Neural cell (in vitro differentiated cells): ENCODE data around the gene DLK2. TPM values are rescaled to one million over a fixed set of nuclear protein-coding genes. Genes with fewer than 3 reads are reported as not detected.

ENCODE experiments used
- H2AFZ ChIP-seq: fragments of 200-600, 300-800 bp; sonication (generic), shearing (Covaris generic); 2 replicates; pipeline ENCODE4 v1.6.0; 2014; ENCODE audit warnings: low read depth, mild to moderate bottlenecking, antibody characterized with exemption, low read length, moderate library complexity
- H3F3A ChIP-seq: fragments of 200-600 bp; shearing (Covaris generic); 2 replicates; pipeline ENCODE4 v1.6.1; 2016; ENCODE audit warnings: mild to moderate bottlenecking, moderate library complexity, mixed read lengths, antibody characterized with exemption, low read length; ENCODE audit not compliant: insufficient read depth, poor library complexity, severe bottlenecking
- H3K27ac ChIP-seq: fragments of 200-600, 300-800 bp; sonication (generic), shearing (Covaris generic); 2 replicates; pipeline ENCODE4 v1.5.1; 2014; ENCODE audit warnings: mild to moderate bottlenecking, low read length, moderate library complexity
- H3K27me3 ChIP-seq: fragments of 300-800, 200-600 bp; sonication (generic), shearing (Covaris generic); 2 replicates; pipeline ENCODE4 v1.6.0; 2014; ENCODE audit warnings: mild to moderate bottlenecking, low read depth, low read length, moderate library complexity; ENCODE audit not compliant: insufficient read depth
- H3K36me3 ChIP-seq: fragments of 300-800, 200-600 bp; sonication (generic), shearing (Covaris generic); 2 replicates; pipeline ENCODE4 v1.5.1; 2014; ENCODE audit warnings: mild to moderate bottlenecking, antibody characterized with exemption, low read length, moderate library complexity; ENCODE audit not compliant: insufficient read depth
- H3K4me2 ChIP-seq: fragments of 300-800, 200-600 bp; sonication (generic), shearing (Covaris generic); 2 replicates; pipeline ENCODE4 v1.6.0; 2014; ENCODE audit warnings: mild to moderate bottlenecking, low read length
- H3K4me3 ChIP-seq: fragments of 300-800, 200-600 bp; sonication (generic), shearing (Covaris generic); 2 replicates; pipeline ENCODE4 v1.5.1; 2014; ENCODE audit warnings: mild to moderate bottlenecking, low read length, moderate library complexity
- H3K79me2 ChIP-seq: fragments of 200-600 bp; shearing (Covaris generic); replicated peaks from 2 replicates; pipeline ENCODE4 v1.6.0; 2014; ENCODE audit warnings: mild to moderate bottlenecking, low read length, moderate library complexity; ENCODE audit not compliant: insufficient read depth
- H3K9ac ChIP-seq: fragments of 300-800, 200-600 bp; sonication (generic), shearing (Covaris generic); 2 replicates; pipeline ENCODE4 v1.6.1; 2016; ENCODE audit warnings: mild to moderate bottlenecking, low read length, mixed read lengths
- H3K9me2 ChIP-seq: fragments of 200-600 bp; shearing (Covaris generic); 2 replicates; pipeline ENCODE4 v1.6.1; 2016; ENCODE audit warnings: mild to moderate bottlenecking, low read length, mixed read lengths; ENCODE audit not compliant: insufficient read depth
- H3K9me3 ChIP-seq: fragments of 200-600, 300-800 bp; sonication (generic), shearing (Covaris generic); 2 replicates; pipeline ENCODE4 v1.6.1; 2016; ENCODE audit warnings: mild to moderate bottlenecking, mixed run types, low read length, moderate library complexity, mixed read lengths
- H4K20me1 ChIP-seq: fragments of 200-600 bp; shearing (Covaris generic); 2 replicates; pipeline ENCODE4 v1.6.1; 2016; ENCODE audit warnings: mild to moderate bottlenecking, mixed run types; ENCODE audit not compliant: insufficient read depth
- EP300 ChIP-seq: fragments of 450-650 bp; conservative IDR thresholded peaks from 2 replicates; pipeline ENCODE4 v1.6.1; 2014; ENCODE audit warnings: antibody characterized with exemption, mild to moderate bottlenecking, moderate library complexity; ENCODE audit not compliant: poor library complexity, severe bottlenecking
- EZH2 ChIP-seq: fragments of 200-600, 300-800 bp; shearing (Covaris generic), sonication (generic); IDR thresholded peaks from 2 replicates; pipeline ENCODE4 v1.6.1; 2014; ENCODE audit warnings: antibody characterized with exemption, low read length, borderline replicate concordance, mild to moderate bottlenecking; ENCODE audit not compliant: insufficient read depth, poor library complexity, severe bottlenecking
- MXI1 ChIP-seq: fragments of 450-650 bp; conservative IDR thresholded peaks from 2 replicates; pipeline ENCODE4 v1.6.1; 2014; ENCODE audit warnings: antibody characterized with exemption, mild to moderate bottlenecking; ENCODE audit not compliant: poor library complexity, severe bottlenecking
- POLR2AphosphoS5 ChIP-seq: IDR thresholded peaks from 2 replicates; pipeline ENCODE4 v1.6.1; 2012
- RAD21 ChIP-seq: fragments of 450-650 bp; conservative IDR thresholded peaks from 2 replicates; pipeline ENCODE4 v1.6.1; 2014; ENCODE audit warnings: antibody characterized with exemption, mild to moderate bottlenecking, moderate library complexity
- REST ChIP-seq: IDR thresholded peaks from 2 replicates; pipeline ENCODE4 v1.6.1; 2012; ENCODE audit warnings: borderline replicate concordance
- SMC3 ChIP-seq: fragments of 450-650 bp; conservative IDR thresholded peaks from 2 replicates; pipeline ENCODE4 v1.6.1; 2014; ENCODE audit warnings: antibody characterized with exemption, mild to moderate bottlenecking, moderate library complexity; ENCODE audit not compliant: poor library complexity
- TAF1 ChIP-seq: IDR thresholded peaks from 2 replicates; pipeline ENCODE4 v1.6.1; 2012; ENCODE audit warnings: low read depth
- polyA minus RNA-seq: library from RNA; depleted of rRNA, polyadenylated mRNA; stranded (reverse); fragments of >200 nt; gene quantifications from 2 replicates; pipeline ENCODE4 v1.2.3, GENCODE V29; 2014
- polyA plus RNA-seq: library from polyadenylated mRNA; depleted of rRNA; stranded (reverse); fragments of >200 nt; gene quantifications from 2 replicates; pipeline ENCODE4 v1.2.3, GENCODE V29; 2014
- TF ChIP-seq, protein P1 (sequence below): fragments of 450-650 bp; IDR thresholded peaks from 2 replicates; pipeline ENCODE4 v1.5.1; 2014; ENCODE audit warnings: antibody characterized with exemption, mild to moderate bottlenecking, moderate library complexity; ENCODE audit not compliant: poor library complexity, severe bottlenecking

DLK2 gene, protein sequence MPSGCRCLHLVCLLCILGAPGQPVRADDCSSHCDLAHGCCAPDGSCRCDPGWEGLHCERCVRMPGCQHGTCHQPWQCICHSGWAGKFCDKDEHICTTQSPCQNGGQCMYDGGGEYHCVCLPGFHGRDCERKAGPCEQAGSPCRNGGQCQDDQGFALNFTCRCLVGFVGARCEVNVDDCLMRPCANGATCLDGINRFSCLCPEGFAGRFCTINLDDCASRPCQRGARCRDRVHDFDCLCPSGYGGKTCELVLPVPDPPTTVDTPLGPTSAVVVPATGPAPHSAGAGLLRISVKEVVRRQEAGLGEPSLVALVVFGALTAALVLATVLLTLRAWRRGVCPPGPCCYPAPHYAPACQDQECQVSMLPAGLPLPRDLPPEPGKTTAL
- polyA plus RNA-seq, result 17.2 and 19.8 TPM in 2 replicates
- polyA minus RNA-seq, result 12.8 and 15.3 TPM in 2 replicates

- no peaks in the 10 kb centered on the region for H3K9me3 ChIP-seq
- H4K20me1 ChIP-seq, result no peaks in the 10 kb centered on the region
- peak within 1 kb of the TSS; percentile 69 for H3K27ac ChIP-seq
- H3K79me2 ChIP-seq, result no peaks in the 10 kb centered on the region
- no peaks in the 10 kb centered on the region for H3K36me3 ChIP-seq
- no peaks in the 10 kb centered on the region for H3F3A ChIP-seq
- H3K9ac ChIP-seq, result peak within 1 kb of the TSS; percentile 84
- H3K4me2 ChIP-seq, result peak within 1 kb of the TSS; percentile 73
- peak within 1 kb of the TSS; percentile 54 for H2AFZ ChIP-seq
- TF ChIP-seq EZH2 (no peak), SMC3 (peak; percentile 9), REST (peak; percentile 29), EP300 (no peak), MXI1 (peak; percentile 61), TAF1 (no peak), POLR2AphosphoS5 (peak; percentile 49), RAD21 (no peak)
- TF ChIP-seq, protein P1, sequence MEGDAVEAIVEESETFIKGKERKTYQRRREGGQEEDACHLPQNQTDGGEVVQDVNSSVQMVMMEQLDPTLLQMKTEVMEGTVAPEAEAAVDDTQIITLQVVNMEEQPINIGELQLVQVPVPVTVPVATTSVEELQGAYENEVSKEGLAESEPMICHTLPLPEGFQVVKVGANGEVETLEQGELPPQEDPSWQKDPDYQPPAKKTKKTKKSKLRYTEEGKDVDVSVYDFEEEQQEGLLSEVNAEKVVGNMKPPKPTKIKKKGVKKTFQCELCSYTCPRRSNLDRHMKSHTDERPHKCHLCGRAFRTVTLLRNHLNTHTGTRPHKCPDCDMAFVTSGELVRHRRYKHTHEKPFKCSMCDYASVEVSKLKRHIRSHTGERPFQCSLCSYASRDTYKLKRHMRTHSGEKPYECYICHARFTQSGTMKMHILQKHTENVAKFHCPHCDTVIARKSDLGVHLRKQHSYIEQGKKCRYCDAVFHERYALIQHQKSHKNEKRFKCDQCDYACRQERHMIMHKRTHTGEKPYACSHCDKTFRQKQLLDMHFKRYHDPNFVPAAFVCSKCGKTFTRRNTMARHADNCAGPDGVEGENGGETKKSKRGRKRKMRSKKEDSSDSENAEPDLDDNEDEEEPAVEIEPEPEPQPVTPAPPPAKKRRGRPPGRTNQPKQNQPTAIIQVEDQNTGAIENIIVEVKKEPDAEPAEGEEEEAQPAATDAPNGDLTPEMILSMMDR, result no peak
- peak within 1 kb of the TSS; percentile 99 for H3K4me3 ChIP-seq
- H3K9me2 ChIP-seq, result no peaks in the 10 kb centered on the region
- H3K27me3 ChIP-seq, result peaks cover 3% of the 10 kb centered on the region
Measured at GRCh38 chr6:43455531-43456428, at the start of gene DLK2. Gene DLK2, minus strand, starts transcription at chr6:43455548. Its CDS starts 723 bp downstream, at chr6:43454825.

DNA sequence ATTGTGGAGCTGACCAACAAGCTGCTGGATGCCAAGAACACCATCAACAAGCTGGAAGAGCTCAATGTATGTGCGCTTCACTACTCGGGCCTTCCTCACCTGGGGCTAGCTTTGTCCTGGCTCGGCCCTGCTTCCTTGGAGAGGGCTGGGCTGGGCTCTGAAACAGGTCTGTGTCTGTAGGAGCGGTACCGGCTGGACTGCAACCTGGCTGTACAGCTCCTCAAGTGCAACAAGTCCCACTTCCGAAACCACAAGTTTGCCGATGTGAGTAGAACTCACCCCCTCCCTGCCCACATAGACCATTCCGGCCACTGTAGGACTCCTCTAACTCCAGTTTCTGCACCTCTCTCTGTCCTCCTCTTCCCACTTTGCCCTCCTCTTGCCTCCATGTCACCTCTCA, 48.1 kb upstream of the DLK2 start:
- Histone ChIP-seq H2AFZ (no peak overlapping the region), H3K4me2 (no peak overlapping the region), H3K9ac (no peak overlapping the region), H3K9me3 (no peaks in the 10 kb centered on the region), H3F3A (no peaks in the 10 kb centered on the region), H3K27me3 (no peaks in the 10 kb centered on the region), H3K79me2 (no peaks in the 10 kb centered on the region), H3K9me2 (no peaks in the 10 kb centered on the region), H4K20me1 (no peaks in the 10 kb centered on the region), H3K4me3 (no peak overlapping the region), H3K27ac (no peak overlapping the region), H3K36me3 (no peaks in the 10 kb centered on the region)
- no peak for TF ChIP-seq EZH2
- TF ChIP-seq RAD21, result no peak
- TF ChIP-seq MXI1, result no peak
- no peak for TF ChIP-seq REST
- no peak for TF ChIP-seq SMC3
- no peak for TF ChIP-seq TAF1
- TF ChIP-seq EP300, result no peak
- TF ChIP-seq POLR2AphosphoS5, result no peak
- TF ChIP-seq, protein P1, result no peak
